H1 (cell line): Measurements from ENCODE around the gene CASQ2. TPM values are rescaled to one million over a fixed set of nuclear protein-coding genes. Genes with fewer than 3 reads are reported as not detected.

Experiments
- CTCF ChIA-PET: fragments of 300-600 bp; sonication (Branson Sonifier 250); formaldehyde crosslinking; loops from one replicate; lab custom pipeline; 2021; ENCODE audit not compliant: partially characterized antibody; lab: Charles Lee
- POLR2A ChIA-PET: fragments of 300-600 bp; sonication (Branson Sonifier 250); formaldehyde crosslinking; loops from one replicate; lab custom pipeline; 2021; ENCODE audit warnings: inconsistent platforms; ENCODE audit not compliant: partially characterized antibody; lab: Charles Lee
- DNase-seq, 2 experiments: peaks; one replicate each; pipeline versions ENCODE4 v3.0.0 to v3.0.0-alpha.2; 2010 to 2022; ENCODE audit warnings: low spot score in 2 of 2, low read depth in 1 of 2, mixed read lengths in 1 of 2
- FAIRE-seq: peaks from 2 replicates; lab custom pipeline; 2011; peaks lifted over from hg19 to GRCh38; lab: Jason Lieb, UNC
- H2AFZ ChIP-seq: 2 replicates; pipeline ENCODE4 v1.8.1; 2012; ENCODE audit warnings: low read length, inconsistent platforms
- H2AK5ac ChIP-seq: 2 replicates; pipeline ENCODE4 v1.6.1; 2013; ENCODE audit warnings: low read depth, low read length
- H2BK120ac ChIP-seq: replicated peaks from 2 replicates; pipeline ENCODE3; 2013; ENCODE audit warnings: low read depth, low read length, inconsistent platforms
- H2BK12ac ChIP-seq: 2 replicates; pipeline ENCODE4 v1.6.1; 2013; ENCODE audit warnings: low read depth, low read length
- H2BK15ac ChIP-seq: 2 replicates; pipeline ENCODE4 v1.6.1; 2013; ENCODE audit warnings: low read length
- H2BK20ac ChIP-seq: 2 replicates; pipeline ENCODE4 v1.6.1; 2013; ENCODE audit warnings: low read length
- H2BK5ac ChIP-seq: 2 replicates; pipeline ENCODE4 v1.6.1; 2013; ENCODE audit warnings: low read depth, low read length
- H3K14ac ChIP-seq: 2 replicates; pipeline ENCODE4 v1.6.1; 2013; ENCODE audit warnings: inconsistent platforms; ENCODE audit not compliant: insufficient read length
- H3K18ac ChIP-seq: 2 replicates; pipeline ENCODE4 v1.6.1; 2013; ENCODE audit warnings: low read length; ENCODE audit errors: extremely low read depth
- H3K23ac ChIP-seq: 2 replicates; pipeline ENCODE4 v1.6.1; 2013; ENCODE audit warnings: inconsistent platforms; ENCODE audit not compliant: insufficient read length
- H3K23me2 ChIP-seq: 2 replicates; pipeline ENCODE4 v1.6.1; 2013; ENCODE audit warnings: low read depth, low read length
- H3K27ac ChIP-seq: 2 replicates; pipeline ENCODE4 v1.6.1; 2011; ENCODE audit warnings: low read depth, low read length, inconsistent platforms
- H3K27me3 ChIP-seq, 4 experiments: replicated peaks in 1 of 4; 1 replicate in 1 of 4; 2 replicates in 3 of 4; pipeline versions ENCODE4 v1.6.1 to v1.8.1; 2011 to 2013; ENCODE audit warnings: low read length in 3 of 4, mild to moderate bottlenecking in 3 of 4, inconsistent platforms in 2 of 4, mixed read lengths in 2 of 4, moderate library complexity in 1 of 4; ENCODE audit not compliant: control insufficient read depth in 3 of 4, insufficient read depth in 3 of 4; ENCODE audit errors: extremely low read depth in 1 of 4
- H3K36me3 ChIP-seq, 4 experiments: 2 replicates each; pipeline versions ENCODE4 v1.6.1 to v1.8.1; 2011 to 2013; ENCODE audit warnings: mild to moderate bottlenecking in 4 of 4, low read length in 3 of 4, moderate library complexity in 2 of 4, control low read depth in 1 of 4, inconsistent platforms in 1 of 4; ENCODE audit not compliant: insufficient read depth in 4 of 4, control insufficient read depth in 2 of 4
- H3K4ac ChIP-seq: replicated peaks from 2 replicates; pipeline ENCODE3; 2013; ENCODE audit warnings: low read length, low read depth, mixed read lengths, inconsistent platforms; ENCODE audit not compliant: insufficient read length
- H3K4me1 ChIP-seq, 4 experiments: replicated peaks in 1 of 4; 1 replicate in 1 of 4; 2 replicates in 3 of 4; pipeline versions ENCODE4 v1.6.1 to v1.8.1; 2011 to 2013; ENCODE audit warnings: low read length in 3 of 4, inconsistent platforms in 2 of 4, mixed read lengths in 1 of 4; ENCODE audit not compliant: insufficient read depth in 4 of 4, control insufficient read depth in 3 of 4
- H3K4me2 ChIP-seq, 2 experiments: 2 replicates each; pipeline versions ENCODE4 v1.6.1 to v1.8.1; 2011 to 2013; ENCODE audit warnings: low read depth in 2 of 2, low read length in 2 of 2, control low read depth in 1 of 2, inconsistent platforms in 1 of 2, mild to moderate bottlenecking in 1 of 2; ENCODE audit not compliant: insufficient read depth in 1 of 2
- H3K4me3 ChIP-seq, 4 experiments: fragments of 200-600, 300-600 bp in 1 of 4; sonication (generic), shearing (Covaris generic), sonication (Bioruptor Twin) in 1 of 4; 2 replicates each; pipeline versions ENCODE4 v1.5.1 to v1.8.1; 2011 to 2016; ENCODE audit warnings: low read length in 4 of 4, low read depth in 3 of 4, control low read depth in 2 of 4, inconsistent platforms in 2 of 4, mild to moderate bottlenecking in 2 of 4, mixed read lengths in 1 of 4, moderate library complexity in 1 of 4; ENCODE audit not compliant: insufficient read depth in 2 of 4; ENCODE audit errors: extremely low read depth in 1 of 4
- H3K56ac ChIP-seq: replicated peaks from 2 replicates; pipeline ENCODE3; 2013; ENCODE audit warnings: low read depth, mild to moderate bottlenecking, mixed read lengths, low read length, inconsistent platforms; ENCODE audit not compliant: insufficient read length
- H3K79me1 ChIP-seq: 2 replicates; pipeline ENCODE4 v1.6.1; 2013; ENCODE audit warnings: low read depth, low read length, control low read depth
- H3K79me2 ChIP-seq, 2 experiments: 2 replicates each; pipeline versions ENCODE4 v1.6.1 to v1.8.1; 2012 to 2013; ENCODE audit warnings: low read length in 2 of 2, mild to moderate bottlenecking in 2 of 2, inconsistent platforms in 1 of 2; ENCODE audit not compliant: insufficient read depth in 2 of 2, control insufficient read depth in 1 of 2
- H3K9ac ChIP-seq, 4 experiments: replicated peaks in 1 of 4; 1 replicate in 1 of 4; 2 replicates in 3 of 4; pipeline versions ENCODE4 v1.6.1 to v1.8.1; 2011 to 2013; ENCODE audit warnings: low read depth in 3 of 4, low read length in 3 of 4, control low read depth in 2 of 4, mild to moderate bottlenecking in 2 of 4, moderate library complexity in 2 of 4, inconsistent platforms in 1 of 4; ENCODE audit errors: extremely low read depth in 1 of 4
- H3K9me3 ChIP-seq, 2 experiments: 2 replicates each; pipeline versions ENCODE4 v1.6.1 to v1.8.1; 2012 to 2013; ENCODE audit warnings: mild to moderate bottlenecking in 2 of 2, moderate library complexity in 2 of 2, control low read depth in 1 of 2, inconsistent platforms in 1 of 2, low read depth in 1 of 2, low read length in 1 of 2, mixed read lengths in 1 of 2; ENCODE audit not compliant: insufficient read depth in 2 of 2
- H4K20me1 ChIP-seq, 2 experiments: replicated peaks in 1 of 2; 2 replicates each; pipeline versions ENCODE3 to v1.8.1; 2011 to 2013; ENCODE audit warnings: inconsistent platforms in 2 of 2, low read length in 2 of 2, mild to moderate bottlenecking in 1 of 2; ENCODE audit not compliant: insufficient read depth in 2 of 2, control insufficient read depth in 1 of 2
- H4K5ac ChIP-seq: 2 replicates; pipeline ENCODE4 v1.6.1; 2013; ENCODE audit warnings: low read length, low read depth, mixed read lengths, inconsistent platforms; ENCODE audit not compliant: insufficient read length
- H4K8ac ChIP-seq: 2 replicates; pipeline ENCODE4 v1.8.0; 2013; ENCODE audit warnings: mild to moderate bottlenecking, moderate library complexity, low read length, inconsistent platforms; ENCODE audit not compliant: insufficient read depth; ENCODE audit errors: extremely low read depth
- H4K91ac ChIP-seq: replicated peaks from 2 replicates; pipeline ENCODE3; 2013; ENCODE audit warnings: low read length, mixed read lengths, inconsistent platforms; ENCODE audit not compliant: insufficient read length
- ASH2L ChIP-seq: fragments of 200-600, 300-600 bp; sonication (generic); IDR thresholded peaks from one replicate; pipeline ENCODE4 v1.7.1; 2017; ENCODE audit warnings: low read length
- EP300 ChIP-seq, 2 experiments: IDR thresholded peaks; 1 replicate in 1 of 2; 2 replicates in 1 of 2; pipeline ENCODE4 v1.6.1; 2011 to 2012; ENCODE audit warnings: low read depth in 2 of 2, low read length in 2 of 2, mild to moderate bottlenecking in 2 of 2, borderline replicate concordance in 1 of 2, inconsistent platforms in 1 of 2, moderate library complexity in 1 of 2
- EZH2 ChIP-seq: fragments of 200-600 bp; sonication (generic); IDR thresholded peaks from 2 replicates; pipeline ENCODE4 v1.7.1; 2012; ENCODE audit warnings: low read depth, mild to moderate bottlenecking, moderate library complexity, low read length, inconsistent platforms; ENCODE audit not compliant: severe bottlenecking
- GTF2F1 ChIP-seq: IDR thresholded peaks from 2 replicates; pipeline ENCODE4 v1.6.1; 2012; ENCODE audit warnings: low read depth, low read length, improper control_type of control experiment, borderline replicate concordance
- RAD21 ChIP-seq, 2 experiments: IDR thresholded peaks in 1 of 2; conservative IDR thresholded peaks in 1 of 2; 2 replicates each; pipeline ENCODE4 v1.6.1; 2011; ENCODE audit warnings: low read depth in 2 of 2, low read length in 2 of 2, improper control_type of control experiment in 1 of 2, inconsistent platforms in 1 of 2, mild to moderate bottlenecking in 1 of 2, moderate library complexity in 1 of 2
- RFX5 ChIP-seq: IDR thresholded peaks from 2 replicates; pipeline ENCODE4 v1.6.1; 2011; ENCODE audit warnings: low read depth, low read length, improper control_type of control experiment, borderline replicate concordance
- TAF1 ChIP-seq: IDR thresholded peaks from 2 replicates; pipeline ENCODE4 v1.6.1; 2011; ENCODE audit warnings: mild to moderate bottlenecking, low read depth, low read length
- WGBS, 2 experiments: shearing (Covaris generic) in 1 of 2; methylation state at CpG; one replicate each; pipeline versions ENCODE4 v1.1.6 to v1.1.7; 2013 to 2015; ENCODE audit warnings: low lambda C conversion rate in 2 of 2, mixed read lengths in 2 of 2, inconsistent platforms in 1 of 2, low coverage in 1 of 2, missing lambda C conversion rate in 1 of 2; ENCODE audit not compliant: insufficient replicate concordance in 2 of 2, insufficient coverage in 1 of 2, insufficient read length in 1 of 2; ENCODE audit errors: extremely low coverage in 1 of 2, missing lambda C conversion rate in 1 of 2; 5-methylcytosine and 5-hydroxymethylcytosine counted together
- polyA plus RNA-seq, 7 experiments: library from polyadenylated mRNA; depleted of rRNA in 3 of 7; stranded (reverse) in 5 of 7; unstranded in 2 of 7; fragments of >200 nt in 5 of 7; fragments of 200-250 nt in 2 of 7; gene quantifications; 1 replicate in 5 of 7; 2 replicates in 1 of 7; 4 replicates in 1 of 7; pipeline versions ENCODE4 v1.2.1 to v1.2.3, GENCODE V29; 2011 to 2013; ENCODE audit warnings: missing spikeins in 2 of 7, mixed read lengths in 2 of 7
- total RNA-seq: library from RNA; stranded (reverse); fragmentation: NEBNext Ultra II Directional; extraction: Animal tissue kit (Norgen Biotek cat#: 25700); gene quantifications from 2 replicates; pipeline ENCODE4 v1.2.1, GENCODE V29; 2021
- TF ChIP-seq, protein P1 (sequence below), 3 experiments: IDR thresholded peaks; 1 replicate in 2 of 3; 2 replicates in 1 of 3; pipeline versions ENCODE4 v1.5.1 to v1.6.1; 2011; ENCODE audit warnings: low read length in 3 of 3, mild to moderate bottlenecking in 3 of 3, inconsistent platforms in 2 of 3, low read depth in 1 of 3, moderate library complexity in 1 of 3; ENCODE audit not compliant: insufficient read depth in 1 of 3; ENCODE audit errors: control extremely low read depth in 1 of 3

The CASQ2 gene
- total and polyA plus RNA-seq, 2 of the 8 experiments (the other 6 are each of a cell fraction or from before 2014, with no cell fraction given) = not detected

GRCh38 chr1:115706587-115707425 is 61.7 kb downstream of the CASQ2 start:
- Histone ChIP-seq H3K23ac (no peak overlapping the region), H3K4me3 (no peak overlapping the region), H3K9ac (no peak overlapping the region), H2BK12ac (no peak overlapping the region), H3K27ac (no peak overlapping the region), H3K27me3 (no peaks in the 10 kb centered on the region), H4K5ac (no peak overlapping the region), H3K23me2 (no peaks in the 10 kb centered on the region), H4K91ac (no peak overlapping the region), H2BK5ac (no peak overlapping the region), H3K79me1 (no peaks in the 10 kb centered on the region), H3K14ac (no peak overlapping the region), H3K79me2 (no peaks in the 10 kb centered on the region), H3K4ac (no peak overlapping the region), H3K56ac (no peak overlapping the region), H4K20me1 (no peaks in the 10 kb centered on the region), H2AK5ac (no peak overlapping the region), H3K36me3 (no peaks in the 10 kb centered on the region), H3K18ac (no peak overlapping the region), H2AFZ (no peak overlapping the region), H4K8ac (no peak overlapping the region), H3K4me2 (no peak overlapping the region), H3K4me1 (no peaks in the 10 kb centered on the region), H2BK15ac (no peak overlapping the region), H2BK20ac (no peak overlapping the region), H3K9me3 (no peaks in the 10 kb centered on the region), H2BK120ac (no peak overlapping the region)
- 56% methylated on average over 8 of the region's 8 CpGs; no CpG with 5 or more reads in 1 of the 2 experiments for WGBS, 2 experiments
- DNase-seq (no peak), FAIRE-seq (peak; percentile 7)
- ChIA-PET POLR2A (no interaction called here), CTCF (interaction anchor here (0.6 to 18.6 kb wide), 58 partner anchors 10 to 898 kb away, joined by 3 to 370 read pairs (median 4); partner anchors contain the start of gene CASQ2)
- no peak for TF ChIP-seq EP300 (IDR thresholded peaks at IDR 0.05; ENCODE audit: borderline replicate concordance in 1 of 2, low read depth in 2 of 2, low read length in 2 of 2)
- peak; percentile 66 to 74 for TF ChIP-seq RAD21 (IDR thresholded peaks at IDR 0.05 in 1 of 2, conservative IDR thresholded peaks at IDR 0.05 in 1 of 2; ENCODE audit: low read depth in 2 of 2, low read length in 2 of 2)
- TF ChIP-seq GTF2F1 = no peak
- TF ChIP-seq EZH2 = no peak
- peak; percentile 48; the same call in 1 of the 2 replicates for TF ChIP-seq RFX5
- TF ChIP-seq, protein P1, sequence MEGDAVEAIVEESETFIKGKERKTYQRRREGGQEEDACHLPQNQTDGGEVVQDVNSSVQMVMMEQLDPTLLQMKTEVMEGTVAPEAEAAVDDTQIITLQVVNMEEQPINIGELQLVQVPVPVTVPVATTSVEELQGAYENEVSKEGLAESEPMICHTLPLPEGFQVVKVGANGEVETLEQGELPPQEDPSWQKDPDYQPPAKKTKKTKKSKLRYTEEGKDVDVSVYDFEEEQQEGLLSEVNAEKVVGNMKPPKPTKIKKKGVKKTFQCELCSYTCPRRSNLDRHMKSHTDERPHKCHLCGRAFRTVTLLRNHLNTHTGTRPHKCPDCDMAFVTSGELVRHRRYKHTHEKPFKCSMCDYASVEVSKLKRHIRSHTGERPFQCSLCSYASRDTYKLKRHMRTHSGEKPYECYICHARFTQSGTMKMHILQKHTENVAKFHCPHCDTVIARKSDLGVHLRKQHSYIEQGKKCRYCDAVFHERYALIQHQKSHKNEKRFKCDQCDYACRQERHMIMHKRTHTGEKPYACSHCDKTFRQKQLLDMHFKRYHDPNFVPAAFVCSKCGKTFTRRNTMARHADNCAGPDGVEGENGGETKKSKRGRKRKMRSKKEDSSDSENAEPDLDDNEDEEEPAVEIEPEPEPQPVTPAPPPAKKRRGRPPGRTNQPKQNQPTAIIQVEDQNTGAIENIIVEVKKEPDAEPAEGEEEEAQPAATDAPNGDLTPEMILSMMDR (IDR thresholded peaks at IDR 0.05; ENCODE audit: control extremely low read depth in 1 of 3, insufficient read depth in 1 of 3, low read depth in 1 of 3, low read length in 3 of 3) = peak in 2 of 3 experiments; percentile 64 to 70; a peak in 3 of 4 replicates
- no peak for TF ChIP-seq ASH2L
- TF ChIP-seq TAF1 = no peak
